C4-2B (cell line): Measurements from ENCODE around the gene ENTPD6.

Experiments
- H3K27ac ChIP-seq: fragments of 450-650 bp; 2 replicates; pipeline ENCODE4 v1.5.1; 2017
- CTCF ChIP-seq: fragments of 450-650 bp; conservative IDR thresholded peaks from 2 replicates; pipeline ENCODE4 v1.5.1; 2017; ENCODE audit warnings: mild to moderate bottlenecking
- ZFX ChIP-seq: fragments of 450-650 bp; IDR thresholded peaks from 2 replicates; pipeline ENCODE4 v1.6.1; 2017

The ENTPD6 gene

GRCh38 chr20:25206063-25206403, 10.5 kb downstream of the ENTPD6 start:
- peak overlapping the region; percentile 3; the same call in 1 of the 2 replicates for H3K27ac ChIP-seq
- no peak for TF ChIP-seq ZFX
- no peak for TF ChIP-seq CTCF

- TF ChIP-seq ZFX, result no peak
- no peak for TF ChIP-seq CTCF
Measured at GRCh38 chr20:25206548-25206947, 11.0 kb downstream of the ENTPD6 start.

GRCh38 chr20:25207149-25207959, 11.8 kb downstream of the ENTPD6 start:
- no peak for TF ChIP-seq CTCF
- TF ChIP-seq ZFX, result no peak

More at GRCh38 chr20:25206548-25206947, 11.0 kb downstream of the ENTPD6 start:
- H3K27ac ChIP-seq, result no peak overlapping the region

GRCh38 chr20:25207960-25208534, 12.5 kb downstream of the ENTPD6 start:
- no peak overlapping the region for H3K27ac ChIP-seq
- TF ChIP-seq ZFX (no peak), CTCF (no peak)

More at GRCh38 chr20:25207149-25207959, 11.8 kb downstream of the ENTPD6 start:
- no peak overlapping the region for H3K27ac ChIP-seq

GRCh38 chr20:25209400-25209799, 13.9 kb downstream of the ENTPD6 start:
- no peak overlapping the region for H3K27ac ChIP-seq
- TF ChIP-seq ZFX (no peak), CTCF (no peak)

- H3K27ac ChIP-seq, result no peak overlapping the region
- no peak for TF ChIP-seq CTCF
- no peak for TF ChIP-seq ZFX
Measured at GRCh38 chr20:25209911-25210310, 14.4 kb downstream of the ENTPD6 start.

GRCh38 chr20:25211273-25211672, 15.8 kb downstream of the ENTPD6 start:
- TF ChIP-seq CTCF (no peak), ZFX (no peak)
- H3K27ac ChIP-seq, result no peak overlapping the region
